ENCODE data around the gene PDRG1.

PDRG1 gene

DNA sequence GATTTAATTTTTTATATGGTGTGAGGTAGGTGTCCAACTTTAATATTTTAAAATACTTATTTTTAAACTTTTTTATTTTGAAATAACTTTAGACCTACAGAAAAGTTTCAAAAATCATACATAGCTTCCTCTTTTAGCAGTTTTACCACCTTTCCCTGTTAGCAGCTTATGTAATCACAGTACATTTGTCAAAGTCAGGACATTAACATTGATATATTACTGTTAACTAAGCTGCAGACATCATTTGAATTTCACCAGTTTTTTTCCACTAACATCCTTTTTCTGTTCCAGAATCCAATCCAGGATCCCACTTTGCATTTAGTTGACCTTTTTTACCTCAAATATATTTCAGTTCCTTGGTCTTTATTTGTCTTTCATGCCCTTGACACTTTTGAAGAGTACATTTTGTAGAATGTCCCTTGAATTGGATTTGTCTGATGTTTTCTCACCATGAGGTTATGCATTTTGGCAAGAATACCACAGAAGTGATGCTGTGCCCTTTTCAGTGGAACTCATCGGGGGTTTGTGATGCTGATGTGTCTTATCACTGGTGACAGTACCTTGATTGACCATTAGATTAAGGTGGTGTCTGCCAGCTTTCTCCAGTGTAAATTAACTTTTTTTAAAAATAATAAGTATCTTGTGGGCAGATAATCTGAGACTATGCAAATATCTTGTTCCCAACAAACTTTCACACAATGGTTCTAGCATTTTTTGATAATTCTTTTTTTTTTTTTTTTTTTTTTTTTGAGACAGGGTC is 48.0 kb downstream of the PDRG1 start:
- DNase-seq = no peak

DNA sequence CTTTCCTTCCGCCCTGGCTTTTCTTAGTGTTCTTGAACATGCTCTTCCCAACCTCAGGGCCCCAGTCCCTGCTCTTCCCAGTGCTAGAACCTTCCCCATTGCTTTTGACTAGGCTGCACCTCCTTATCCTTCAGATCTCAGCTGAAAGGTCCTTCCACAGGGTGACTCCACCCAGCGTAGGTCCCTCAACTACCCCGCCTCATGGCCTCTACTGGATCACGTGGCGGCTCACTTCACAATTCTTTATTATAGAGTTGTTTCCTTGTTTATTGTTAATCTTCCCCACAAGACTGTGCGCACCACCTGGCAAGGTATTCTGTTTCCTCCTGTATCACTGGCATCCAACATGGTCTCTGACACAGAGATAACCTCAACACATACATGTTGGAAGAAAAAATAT is 50.2 kb downstream of the PDRG1 start:
- no peak for DNase-seq

DNA sequence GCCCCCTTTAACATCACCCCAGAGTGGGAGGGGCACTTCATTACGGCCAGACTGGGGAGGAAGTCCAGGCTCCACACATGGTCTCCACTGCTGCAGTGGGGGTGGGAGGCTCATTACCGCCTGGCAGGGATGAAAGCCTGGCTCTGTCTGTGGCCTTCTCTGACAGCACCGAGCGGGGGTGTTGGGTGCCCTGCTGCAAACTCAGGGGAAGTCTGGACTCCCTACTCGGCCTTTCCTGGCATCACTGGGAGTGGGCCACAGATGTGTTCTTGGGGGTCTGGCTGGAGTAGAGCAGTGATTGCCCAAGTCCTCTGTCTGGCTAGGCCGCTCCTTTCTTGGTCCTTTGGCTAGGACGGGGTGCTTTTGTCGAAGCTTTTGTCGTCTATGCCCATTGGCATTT is 54.3 kb downstream of the PDRG1 start:
- DNase-seq = no peak

DNA sequence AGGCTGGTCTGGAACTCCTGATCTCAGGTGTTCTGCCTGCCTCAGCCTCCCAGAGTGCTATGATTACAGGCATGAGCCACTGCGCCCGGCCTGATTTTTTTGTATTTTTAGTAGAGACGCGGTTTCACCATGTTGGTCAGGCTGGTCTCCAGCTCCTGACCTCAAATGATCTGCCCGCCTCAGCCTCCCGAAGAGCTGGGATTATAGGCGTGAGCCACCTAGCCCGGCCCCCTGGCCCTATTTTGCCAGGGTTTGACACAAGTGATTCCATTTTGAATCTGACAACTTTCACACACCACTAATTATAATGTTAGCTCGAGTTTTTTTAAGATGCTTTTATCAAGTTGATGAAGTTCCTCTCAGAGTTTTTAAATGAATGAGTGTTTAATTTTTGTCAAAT is 55.8 kb downstream of the PDRG1 start:
- no peak for DNase-seq

DNA sequence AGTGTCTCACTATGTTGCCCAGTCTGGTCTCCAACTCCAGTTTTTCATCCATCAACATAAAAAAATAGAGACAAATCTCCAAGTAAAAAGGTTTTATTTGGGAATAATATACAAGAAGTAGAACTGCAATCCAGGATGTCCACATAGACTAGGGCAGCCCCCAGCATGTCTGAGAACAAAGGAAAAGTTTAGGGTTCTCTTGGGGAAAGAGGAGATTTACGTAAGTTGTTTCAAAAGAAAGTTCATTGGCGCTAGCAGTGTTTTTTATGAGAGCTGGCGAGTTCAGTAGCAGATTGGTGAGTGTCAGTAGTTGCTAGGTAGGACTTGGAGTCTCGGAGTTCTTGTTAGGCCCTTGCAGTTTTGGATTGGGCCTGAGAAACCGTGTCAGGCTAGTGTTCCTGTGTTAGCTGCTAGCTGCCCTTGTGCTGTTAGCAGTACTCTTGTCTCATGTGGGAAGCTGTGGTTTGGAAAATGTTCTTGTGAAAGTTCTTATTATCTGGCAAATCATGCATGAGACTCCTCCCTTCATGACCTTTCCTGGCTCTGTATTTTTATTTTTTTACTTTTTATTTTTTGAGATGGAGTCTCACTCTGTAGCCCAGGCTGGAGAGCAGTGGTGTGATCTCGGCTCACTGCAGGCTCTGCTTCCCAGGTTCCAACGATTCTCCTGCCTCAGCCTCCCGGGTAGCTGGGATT is 56.7 kb downstream of the PDRG1 start:
- no peak for DNase-seq

All from NCI-H446 treated with DMSO at 0.1 percent for 48 hours (cell line).